CD4-positive, alpha-beta T cell (primary cell): ENCODE data around the gene HS3ST4. TPM values are rescaled to one million over a fixed set of nuclear protein-coding genes. Genes with fewer than 3 reads are reported as not detected.

Source experiments
- ATAC-seq: fragments of 200-7000 bp; cut with Tn5 transposase; one replicate; pipeline ENCODE4 v1.10.0; 2022; ENCODE audit warnings: mild to moderate bottlenecking; ENCODE audit not compliant: poor library complexity
- CTCF ChIA-PET: fragments of 350-600 bp; sonication (Branson Sonifier 250); formaldehyde crosslinking; loops from one replicate; lab custom pipeline; 2021; ENCODE audit warnings: antibody characterized with exemption, inconsistent platforms; lab: Charles Lee
- POLR2A ChIA-PET: fragments of 350-600 bp; sonication (Branson Sonifier 250); formaldehyde crosslinking; loops from one replicate; lab custom pipeline; 2021; ENCODE audit warnings: antibody characterized with exemption, inconsistent platforms; lab: Charles Lee
- DNase-seq, 14 experiments: peaks; one replicate each; pipeline ENCODE4 v3.0.0-alpha.2; 2013 to 2020; ENCODE audit warnings: mixed read lengths in 2 of 14
- H3K27ac ChIP-seq, 2 donors: one replicate each; pipeline versions ENCODE4 v1.5.1 to v1.7.0; 2013; ENCODE audit warnings: low read length in 2 of 2, low read depth in 1 of 2, mild to moderate bottlenecking in 1 of 2
- H3K27me3 ChIP-seq, 2 experiments: 1 replicate in 1 of 2; 2 replicates in 1 of 2; pipeline versions ENCODE4 v1.6.1 to v1.7.0; 2013; ENCODE audit warnings: low read length in 2 of 2, control low read depth in 1 of 2, mild to moderate bottlenecking in 1 of 2, moderate library complexity in 1 of 2; ENCODE audit not compliant: insufficient read depth in 2 of 2, control insufficient read depth in 1 of 2
- H3K36me3 ChIP-seq: one replicate; pipeline ENCODE4 v1.6.1; 2013; ENCODE audit warnings: low read length, control low read depth; ENCODE audit not compliant: insufficient read depth
- H3K4me1 ChIP-seq: one replicate; pipeline ENCODE4 v1.6.1; 2013; ENCODE audit warnings: low read length, control low read depth; ENCODE audit not compliant: insufficient read depth
- H3K4me3 ChIP-seq: one replicate; pipeline ENCODE4 v1.5.1; 2013; ENCODE audit warnings: mild to moderate bottlenecking, low read length, moderate library complexity
- H3K9me3 ChIP-seq, 2 experiments: 1 replicate in 1 of 2; 2 replicates in 1 of 2; pipeline versions ENCODE4 v1.6.1 to v1.7.0; 2013; ENCODE audit warnings: low read length in 2 of 2, mild to moderate bottlenecking in 2 of 2, control low read depth in 1 of 2, moderate library complexity in 1 of 2; ENCODE audit not compliant: control insufficient read depth in 1 of 2, insufficient read depth in 1 of 2
- H3K27ac Mint-ChIP-seq: one replicate; pipeline ENCODE4 v1.8.0; 2020; ENCODE audit warnings: mixed read lengths
- H3K27me3 Mint-ChIP-seq: one replicate; pipeline ENCODE4 v1.8.0; 2021; ENCODE audit warnings: mixed read lengths
- H3K36me3 Mint-ChIP-seq: one replicate; pipeline ENCODE4 v1.8.0; 2021; ENCODE audit warnings: low read depth, mixed read lengths
- H3K4me1 Mint-ChIP-seq: one replicate; pipeline ENCODE4 v1.8.0; 2021; ENCODE audit warnings: low read depth, mixed read lengths
- H3K4me3 Mint-ChIP-seq: one replicate; pipeline ENCODE4 v1.8.0; 2020; ENCODE audit warnings: mild to moderate bottlenecking, mixed read lengths
- H3K9me3 Mint-ChIP-seq: one replicate; pipeline ENCODE4 v1.8.0; 2020; ENCODE audit warnings: mixed read lengths
- intact Hi-C, 2 experiments: fragments of 100-400 bp; cut with DNase I in 1 of 2; cut with micrococcal nuclease in 1 of 2; formaldehyde crosslinking; loops; one replicate each; pipeline versions ENCODE4 v1.15.1 to v1.9.0; 2023 to 2025; cut with DNase I, micrococcal nuclease
- total RNA-seq, 174 experiments: library from RNA in 2 of 174; stranded (reverse) in 2 of 174; gene quantifications; one replicate each; pipeline ENCODE4 v1.2.3 and lab custom pipeline; 2021 to 2026
- TF ChIP-seq, protein P1 (sequence below): fragments of 200-600 bp; IDR thresholded peaks from one replicate; pipeline ENCODE4 v1.8.0; 2022; ENCODE audit warnings: antibody characterized with exemption, mild to moderate bottlenecking

HS3ST4 gene
- total RNA-seq, 2 experiments from 2014 or later = not detected

DNA sequence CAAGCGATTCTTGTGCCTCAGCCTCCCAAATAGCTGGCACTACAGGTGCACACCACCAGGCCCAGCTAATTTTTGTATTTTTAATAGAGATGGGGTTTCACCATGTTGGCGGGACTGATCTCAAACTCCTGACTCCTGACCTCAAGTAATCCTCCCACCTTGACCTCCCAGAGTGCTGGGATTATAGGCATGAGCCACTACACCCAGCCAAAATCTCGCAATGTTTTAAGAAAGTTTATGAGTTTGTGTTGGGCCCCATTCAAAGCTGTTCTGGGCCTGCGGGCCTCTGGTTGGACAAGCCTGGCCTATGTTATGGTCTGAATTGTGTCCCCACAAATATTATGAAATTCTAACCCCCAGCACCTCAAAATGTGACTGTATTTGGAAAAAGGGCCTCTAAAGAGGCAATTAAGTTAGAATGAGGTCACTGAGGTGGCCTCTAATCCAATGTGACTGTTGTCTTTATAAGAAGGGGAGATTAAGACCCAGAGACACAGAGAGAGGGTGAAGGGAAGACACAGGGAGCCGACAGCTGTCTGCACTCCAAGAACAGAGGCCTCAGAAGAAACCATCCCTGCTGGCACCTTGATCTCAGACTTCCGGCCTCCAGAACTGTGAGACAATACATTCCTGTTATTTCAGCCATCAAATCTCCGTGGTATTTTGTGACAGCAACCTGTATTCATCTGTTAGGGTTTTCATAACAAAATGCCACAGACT lies 469.9 kb downstream of the HS3ST4 start:
- no peaks in the 10 kb centered on the region for H3K36me3 ChIP-seq
- Mint-ChIP-seq H3K27me3 (peaks cover 4% of the 10 kb centered on the region), H3K9me3 (no peaks in the 10 kb centered on the region), H3K4me3 (no peak overlapping the region), H3K4me1 (no peaks in the 10 kb centered on the region), H3K27ac (no peak overlapping the region), H3K36me3 (no peaks in the 10 kb centered on the region)
- DNase-seq (no peak), ATAC-seq (no peak)
- ChIA-PET CTCF (no interaction called here), POLR2A (no interaction called here)
- no peaks in the 10 kb centered on the region for H3K4me1 ChIP-seq
- no peak overlapping the region for H3K27ac ChIP-seq
- H3K27me3 ChIP-seq = no peaks in the 10 kb centered on the region
- TF ChIP-seq, protein P1, sequence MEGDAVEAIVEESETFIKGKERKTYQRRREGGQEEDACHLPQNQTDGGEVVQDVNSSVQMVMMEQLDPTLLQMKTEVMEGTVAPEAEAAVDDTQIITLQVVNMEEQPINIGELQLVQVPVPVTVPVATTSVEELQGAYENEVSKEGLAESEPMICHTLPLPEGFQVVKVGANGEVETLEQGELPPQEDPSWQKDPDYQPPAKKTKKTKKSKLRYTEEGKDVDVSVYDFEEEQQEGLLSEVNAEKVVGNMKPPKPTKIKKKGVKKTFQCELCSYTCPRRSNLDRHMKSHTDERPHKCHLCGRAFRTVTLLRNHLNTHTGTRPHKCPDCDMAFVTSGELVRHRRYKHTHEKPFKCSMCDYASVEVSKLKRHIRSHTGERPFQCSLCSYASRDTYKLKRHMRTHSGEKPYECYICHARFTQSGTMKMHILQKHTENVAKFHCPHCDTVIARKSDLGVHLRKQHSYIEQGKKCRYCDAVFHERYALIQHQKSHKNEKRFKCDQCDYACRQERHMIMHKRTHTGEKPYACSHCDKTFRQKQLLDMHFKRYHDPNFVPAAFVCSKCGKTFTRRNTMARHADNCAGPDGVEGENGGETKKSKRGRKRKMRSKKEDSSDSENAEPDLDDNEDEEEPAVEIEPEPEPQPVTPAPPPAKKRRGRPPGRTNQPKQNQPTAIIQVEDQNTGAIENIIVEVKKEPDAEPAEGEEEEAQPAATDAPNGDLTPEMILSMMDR = no peak
- intact Hi-C loops = no loop called here
- H3K9me3 ChIP-seq = peaks cover 0 to 4% of the 10 kb centered on the region in 2 experiments
- H3K4me3 ChIP-seq = no peak overlapping the region

DNA sequence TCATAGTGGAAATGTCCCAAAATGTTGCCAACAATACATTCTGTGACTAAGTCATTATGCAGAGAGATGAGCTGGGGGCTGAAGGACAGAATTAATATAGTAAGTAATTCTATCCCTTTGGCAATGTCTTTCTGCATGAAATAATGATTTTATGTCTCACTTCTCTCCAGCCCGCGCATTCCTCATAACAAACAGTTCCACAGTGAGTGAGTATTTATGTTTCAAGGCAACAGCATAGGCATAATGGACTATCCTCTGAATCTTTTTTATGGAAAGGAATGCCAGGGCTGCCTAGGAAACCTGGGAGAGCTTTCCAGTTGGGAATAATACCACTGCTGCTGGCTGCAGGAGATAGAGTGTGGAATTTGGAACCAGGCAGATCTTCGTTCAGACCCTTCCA lies 477.7 kb downstream of the HS3ST4 start:
- ATAC-seq (no peak), DNase-seq (no peak)
- Histone ChIP-seq H3K9me3 (no peaks in the 10 kb centered on the region), H3K36me3 (no peaks in the 10 kb centered on the region), H3K27me3 (no peaks in the 10 kb centered on the region), H3K27ac (no peak overlapping the region), H3K4me3 (no peak overlapping the region), H3K4me1 (no peaks in the 10 kb centered on the region)
- no peaks in the 10 kb centered on the region for H3K36me3 Mint-ChIP-seq
- H3K27ac Mint-ChIP-seq = no peak overlapping the region
- ChIA-PET CTCF (no interaction called here), POLR2A (no interaction called here)
- no peaks in the 10 kb centered on the region for H3K9me3 Mint-ChIP-seq
- H3K27me3 Mint-ChIP-seq = peaks cover 25% of the 10 kb centered on the region
- H3K4me1 Mint-ChIP-seq = no peaks in the 10 kb centered on the region
- TF ChIP-seq, protein P1 = no peak
- H3K4me3 Mint-ChIP-seq = no peak overlapping the region
- intact Hi-C loops = no loop called here

GRCh38 chr16:26175944-26176343 lies 484.2 kb downstream of the HS3ST4 start:
- H3K27me3 ChIP-seq = no peaks in the 10 kb centered on the region
- DNase-seq = no peak
- POLR2A ChIA-PET = no interaction called here
- Mint-ChIP-seq H3K9me3 (no peaks in the 10 kb centered on the region), H3K4me3 (no peak overlapping the region), H3K4me1 (no peaks in the 10 kb centered on the region), H3K27ac (no peak overlapping the region), H3K36me3 (no peaks in the 10 kb centered on the region), H3K27me3 (peaks cover 9% of the 10 kb centered on the region)
- no peak for ATAC-seq
- CTCF ChIA-PET = no interaction called here
- intact Hi-C loops = no loop called here
- H3K27ac ChIP-seq = no peak overlapping the region
- H3K36me3 ChIP-seq = no peaks in the 10 kb centered on the region
- peaks cover 0 to 3% of the 10 kb centered on the region in 2 experiments for H3K9me3 ChIP-seq
- TF ChIP-seq, protein P1 = no peak
- no peaks in the 10 kb centered on the region for H3K4me1 ChIP-seq
- H3K4me3 ChIP-seq = no peak overlapping the region
